NCI-H2196 treated with DMSO at 0.1 percent for 48 hours (cell line): ENCODE measurements around the gene CATSPERE.
A peak's percentile ranks its signal among the peaks of the same experiment; 100 is the strongest.

Experiments
- DNase-seq: peaks from one replicate; lab custom pipeline; 2025; ENCODE audit not compliant: unreplicated experiment; lab: John Stamatoyannopoulos, UW

The CATSPERE gene

DNA sequence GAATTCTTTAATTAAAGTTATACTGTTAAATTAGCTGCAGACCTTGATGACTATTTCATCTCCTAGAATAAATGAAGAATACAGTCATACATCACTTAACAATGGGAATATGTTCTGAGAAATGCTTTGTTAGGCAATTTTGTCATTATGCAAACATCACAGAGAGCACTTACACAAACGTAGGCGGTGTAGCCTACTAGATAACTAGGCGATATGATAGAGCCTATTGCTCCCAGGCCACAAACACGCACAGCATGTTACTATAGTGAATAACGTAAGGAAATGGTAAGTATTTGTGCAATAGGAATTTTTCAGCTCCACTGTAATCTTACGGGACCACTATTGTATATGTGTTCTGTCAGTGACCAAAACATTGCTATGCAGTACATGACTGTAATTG is 154.2 kb downstream of the CATSPERE start:
- DNase-seq: no peak

DNA sequence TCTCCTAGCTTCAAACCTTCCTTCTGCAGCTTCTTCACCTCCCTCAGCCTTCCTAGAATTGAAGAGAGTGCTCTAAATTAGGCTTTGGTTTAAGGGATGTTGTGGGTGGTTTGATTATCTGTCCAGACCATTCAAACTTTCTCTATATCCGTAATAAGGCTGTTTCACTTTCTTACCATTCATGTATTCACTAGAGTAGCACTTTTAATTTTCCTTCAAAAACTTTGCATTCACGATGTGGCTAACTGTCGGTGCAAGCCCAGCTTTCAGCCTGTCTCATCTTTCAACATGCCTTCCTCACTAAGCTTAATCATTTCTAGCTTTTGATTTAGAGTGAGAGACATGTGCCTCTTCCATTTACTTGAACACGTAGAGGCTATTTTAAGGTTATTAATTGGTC is 165.6 kb downstream of the CATSPERE start:
- DNase-seq: no peak

DNA sequence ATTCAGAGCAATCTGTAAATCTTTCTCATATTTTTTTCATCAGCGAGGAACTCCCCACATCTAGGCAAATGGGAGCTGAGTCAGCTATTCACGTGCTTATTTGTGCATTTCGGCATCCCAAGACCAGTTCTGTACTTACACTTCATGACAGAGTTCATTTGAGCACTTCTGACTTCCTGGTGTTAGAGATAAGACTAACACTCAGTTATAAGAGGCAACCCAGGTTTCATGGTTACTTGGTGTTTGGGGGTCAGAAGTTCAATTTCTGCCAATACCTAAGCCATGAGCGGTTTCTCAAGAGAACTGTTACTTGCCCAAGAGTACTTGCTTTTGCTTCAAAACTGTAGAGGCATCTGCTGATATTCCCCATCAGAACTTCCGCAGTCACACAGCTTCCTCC is 167.7 kb downstream of the CATSPERE start:
- DNase-seq: no peak

DNA sequence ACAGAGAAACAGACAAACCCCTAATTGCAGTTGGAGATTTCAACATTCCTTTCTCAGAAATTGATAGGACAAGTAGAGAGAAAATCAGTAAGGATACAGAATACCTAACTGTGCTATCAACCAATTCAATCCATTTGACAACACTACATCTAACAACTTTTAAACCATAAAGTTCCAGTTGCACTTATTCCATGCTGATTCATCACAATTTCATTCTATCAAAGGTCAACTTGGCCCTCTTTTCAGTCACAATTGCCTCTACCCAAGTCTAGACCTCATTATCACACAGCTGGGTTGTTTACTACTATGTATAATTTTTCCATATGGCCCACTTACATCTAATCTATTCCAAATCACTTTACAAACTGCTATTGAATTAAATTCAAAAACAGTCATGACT is 172.1 kb downstream of the CATSPERE start:
- no peak for DNase-seq

DNA sequence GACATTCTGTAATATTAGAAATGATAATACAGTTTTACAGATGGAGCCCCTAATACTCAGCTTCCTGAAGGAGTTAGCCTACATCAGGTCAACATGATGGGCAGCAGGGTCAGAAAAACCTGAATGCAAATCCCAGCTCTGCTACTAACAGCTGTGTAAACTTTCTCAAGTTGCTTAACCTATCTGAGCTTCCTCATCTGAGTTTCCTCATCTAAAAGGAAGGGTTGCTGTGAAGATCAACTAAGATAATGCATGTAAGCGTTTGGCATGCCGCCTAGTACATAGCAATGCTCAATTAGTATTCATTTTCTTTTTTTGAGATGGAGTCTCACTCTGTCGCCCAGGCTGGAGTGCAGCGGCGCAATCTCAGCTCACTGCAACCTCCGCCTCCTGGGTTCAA is 173.5 kb downstream of the CATSPERE start:
- DNase-seq: no peak

DNA sequence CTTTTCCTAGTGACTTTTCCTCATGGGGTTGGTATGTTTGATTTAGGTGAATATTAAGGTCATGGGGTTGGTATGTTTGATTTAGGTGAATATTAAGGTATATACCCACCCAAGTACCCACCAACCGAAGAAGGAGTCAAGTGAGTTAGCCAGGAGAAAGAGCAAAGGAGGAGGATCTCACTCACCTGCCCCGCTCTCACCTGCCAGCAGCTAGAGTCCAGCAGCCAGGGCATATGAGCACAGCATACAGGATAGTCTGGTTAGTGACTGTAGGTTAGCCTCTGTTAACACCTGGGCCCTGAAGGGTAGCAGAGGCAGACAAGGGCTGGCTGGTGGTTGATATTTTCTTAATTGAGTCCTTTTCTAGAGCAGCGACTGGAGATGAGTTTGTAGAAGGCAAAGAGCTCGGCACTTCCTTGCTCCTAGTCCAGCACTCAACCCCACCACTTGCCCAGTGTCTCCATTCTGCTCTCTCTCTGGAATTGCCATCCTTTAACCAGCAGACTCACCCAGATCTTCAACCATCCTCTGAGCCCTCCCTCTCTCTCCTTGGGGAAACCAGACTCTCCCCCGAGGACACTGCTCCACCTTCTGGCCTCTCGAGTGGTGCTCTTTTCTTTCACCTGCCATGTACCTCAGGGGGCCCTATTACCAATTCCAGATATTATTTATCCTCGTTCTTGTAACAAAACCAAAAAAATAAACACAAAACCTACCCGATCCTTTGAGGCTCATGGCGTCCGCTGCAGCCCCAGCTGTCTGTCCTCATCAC is 175.6 kb downstream of the CATSPERE start:
- no peak for DNase-seq

DNA sequence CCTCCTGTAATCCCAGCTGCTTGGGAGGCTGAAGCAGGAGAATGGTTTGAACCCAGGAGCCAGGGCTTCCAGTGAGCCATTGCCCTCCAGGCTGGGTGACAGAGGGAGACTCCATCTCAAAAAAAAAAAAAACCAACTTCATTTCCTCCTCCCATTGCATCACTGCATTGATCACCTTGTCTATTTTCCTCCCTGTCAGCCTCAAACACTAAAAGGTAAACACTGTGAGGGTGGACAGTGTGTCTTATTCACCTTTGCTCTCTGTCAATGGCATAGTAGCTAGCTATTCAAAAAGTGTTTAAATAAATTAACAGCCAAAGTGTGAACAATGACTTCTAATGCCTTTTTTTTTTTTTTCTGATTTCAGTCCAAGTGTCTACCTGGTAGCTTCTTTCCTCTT is 178.5 kb downstream of the CATSPERE start:
- no peak for DNase-seq

DNA sequence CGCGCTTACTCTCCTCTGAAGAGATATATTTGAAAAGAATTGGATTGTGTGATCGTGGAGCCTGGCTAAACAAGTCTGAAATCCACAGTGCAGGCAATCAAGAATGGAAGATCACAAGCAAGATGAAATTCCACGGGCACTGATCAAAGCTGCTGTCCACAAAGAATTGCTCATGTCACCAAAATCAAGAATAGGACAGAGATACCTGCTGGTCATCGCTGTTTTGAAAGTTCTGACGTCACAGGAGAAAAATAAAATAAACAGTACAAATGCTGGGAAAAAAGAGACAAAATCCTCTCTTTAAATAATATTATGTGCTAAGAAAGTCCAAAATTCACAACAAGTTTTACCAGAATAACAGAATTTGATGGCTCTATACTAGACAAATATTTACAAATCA is 179.8 kb downstream of the CATSPERE start:
- DNase-seq: no peak

DNA sequence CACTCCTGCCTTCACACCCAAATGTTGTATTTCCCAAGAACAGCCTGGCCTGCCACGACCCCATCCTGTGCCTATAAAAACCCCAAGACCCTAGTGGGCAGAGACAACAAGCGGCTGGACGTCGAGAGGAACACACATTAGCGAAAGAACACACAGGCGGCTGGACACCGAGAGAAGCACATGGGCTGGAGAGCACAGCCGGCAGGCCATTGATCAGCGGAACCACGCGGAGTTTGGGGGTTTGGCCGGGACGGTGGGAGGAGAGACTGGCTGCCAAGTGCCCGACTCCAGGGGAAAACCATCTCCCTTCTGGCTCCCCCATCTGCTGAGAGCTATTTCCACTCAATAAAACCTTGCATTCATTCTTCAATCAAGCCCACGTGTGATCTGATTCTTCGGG is 181.5 kb downstream of the CATSPERE start:
- DNase-seq: no peak

DNA sequence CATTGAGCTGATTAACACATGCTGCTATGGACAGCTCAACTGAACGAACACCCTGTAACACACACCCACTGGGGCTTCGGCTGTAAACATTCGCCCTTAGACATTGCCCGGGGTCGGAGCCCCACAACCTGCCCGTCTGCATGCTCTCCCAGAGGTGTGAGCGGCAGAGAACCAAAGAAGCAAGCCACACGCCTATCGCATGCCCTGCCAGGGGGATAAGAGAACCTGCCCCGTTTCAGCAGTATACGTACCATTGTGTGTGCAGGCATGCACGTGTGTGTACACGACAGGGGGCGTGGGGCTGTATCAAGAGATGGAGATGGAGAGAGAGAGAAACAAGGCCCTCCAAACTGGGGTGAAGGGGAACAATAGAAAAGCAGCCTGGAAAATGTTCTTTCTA is 181.9 kb downstream of the CATSPERE start:
- no peak for DNase-seq

DNA sequence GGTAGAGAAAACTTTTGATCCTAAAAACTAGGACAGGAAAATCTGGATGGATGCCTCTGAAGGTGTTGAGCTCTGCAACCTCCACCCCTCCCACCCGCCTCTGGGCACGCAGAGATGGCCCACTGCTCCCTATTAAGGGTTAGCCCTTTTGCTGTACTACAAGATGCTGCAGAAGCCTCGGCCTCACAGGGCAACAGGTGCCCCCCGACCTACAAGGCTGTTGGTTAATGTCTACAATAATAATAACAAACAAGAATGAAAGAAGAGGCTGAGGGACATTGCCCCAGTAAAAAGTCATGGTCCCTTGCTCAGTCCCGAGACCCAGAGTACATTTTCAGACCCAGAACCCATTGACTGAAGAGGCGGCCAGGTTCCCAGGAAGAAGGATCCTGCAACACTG is 184.3 kb downstream of the CATSPERE start:
- no peak for DNase-seq

DNA sequence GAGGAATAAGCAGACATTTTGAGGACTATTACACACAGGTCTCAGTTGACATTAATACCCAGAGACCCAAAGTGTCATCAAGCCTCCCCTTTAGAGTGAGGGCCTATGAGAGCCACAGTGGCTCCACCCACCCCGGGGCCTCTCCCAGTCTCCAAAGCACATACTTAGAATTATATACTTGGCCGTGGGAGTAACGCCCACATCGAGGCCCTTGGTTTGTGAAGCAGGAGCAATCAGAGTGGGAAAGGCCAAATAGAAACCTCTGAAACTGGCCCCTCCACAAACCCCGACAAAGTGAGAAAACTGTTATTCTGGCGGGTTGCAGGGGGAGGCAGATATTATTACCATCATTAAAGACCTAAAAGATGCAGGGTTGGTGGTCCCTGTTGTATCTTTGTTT is 184.8 kb downstream of the CATSPERE start:
- DNase-seq: no peak

DNA sequence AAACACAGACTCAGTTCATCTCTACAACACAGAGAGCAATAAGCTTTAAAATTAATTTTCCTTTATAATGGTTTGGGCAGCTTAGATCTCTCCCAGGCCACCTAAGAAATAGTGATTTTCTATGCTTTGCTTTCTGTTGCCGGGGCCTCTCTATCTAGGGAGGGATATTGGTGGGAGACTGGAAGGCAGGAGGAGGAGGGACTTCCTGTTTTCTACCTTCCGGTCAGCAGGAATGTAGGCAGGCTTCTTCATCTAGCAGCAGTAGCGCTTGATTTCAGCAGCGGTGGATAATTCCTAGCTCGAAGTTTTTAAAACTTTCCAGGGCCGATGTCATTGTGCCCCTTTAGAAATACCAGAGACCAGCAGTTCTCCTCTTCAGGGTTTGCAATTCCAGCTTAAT is 186.7 kb downstream of the CATSPERE start:
- no peak for DNase-seq

DNA sequence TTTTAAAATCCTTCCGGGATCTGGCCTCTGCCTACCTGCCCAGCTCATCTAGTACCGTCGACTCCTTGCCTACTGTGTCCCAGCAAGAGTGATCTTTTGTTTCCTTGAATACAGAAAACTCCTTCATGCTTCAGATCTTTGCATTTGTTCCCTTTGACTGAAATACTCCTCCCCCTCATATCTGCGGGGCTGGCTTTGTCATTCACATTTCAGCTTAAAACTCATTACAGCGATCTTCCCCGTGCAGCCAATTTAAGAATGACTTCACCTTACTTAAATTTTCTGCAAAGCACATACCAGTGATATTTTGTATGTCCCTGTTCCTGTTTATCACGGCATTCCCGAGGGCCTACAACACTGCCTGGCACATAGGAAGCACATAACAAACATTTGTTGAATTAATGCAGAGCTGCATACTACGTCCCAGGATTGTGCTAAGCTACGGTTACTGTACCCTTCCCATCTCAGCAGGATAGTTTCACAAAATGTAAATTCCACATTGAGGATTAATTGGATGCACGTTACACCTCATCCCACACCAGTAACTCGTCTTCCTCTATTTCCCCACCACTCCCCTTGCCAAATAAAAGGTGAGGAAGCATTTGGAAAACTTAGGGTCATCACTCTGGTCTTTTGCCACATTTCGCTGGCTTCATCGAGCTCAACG is 191.0 kb downstream of the CATSPERE start:
- DNase-seq: no peak

DNA sequence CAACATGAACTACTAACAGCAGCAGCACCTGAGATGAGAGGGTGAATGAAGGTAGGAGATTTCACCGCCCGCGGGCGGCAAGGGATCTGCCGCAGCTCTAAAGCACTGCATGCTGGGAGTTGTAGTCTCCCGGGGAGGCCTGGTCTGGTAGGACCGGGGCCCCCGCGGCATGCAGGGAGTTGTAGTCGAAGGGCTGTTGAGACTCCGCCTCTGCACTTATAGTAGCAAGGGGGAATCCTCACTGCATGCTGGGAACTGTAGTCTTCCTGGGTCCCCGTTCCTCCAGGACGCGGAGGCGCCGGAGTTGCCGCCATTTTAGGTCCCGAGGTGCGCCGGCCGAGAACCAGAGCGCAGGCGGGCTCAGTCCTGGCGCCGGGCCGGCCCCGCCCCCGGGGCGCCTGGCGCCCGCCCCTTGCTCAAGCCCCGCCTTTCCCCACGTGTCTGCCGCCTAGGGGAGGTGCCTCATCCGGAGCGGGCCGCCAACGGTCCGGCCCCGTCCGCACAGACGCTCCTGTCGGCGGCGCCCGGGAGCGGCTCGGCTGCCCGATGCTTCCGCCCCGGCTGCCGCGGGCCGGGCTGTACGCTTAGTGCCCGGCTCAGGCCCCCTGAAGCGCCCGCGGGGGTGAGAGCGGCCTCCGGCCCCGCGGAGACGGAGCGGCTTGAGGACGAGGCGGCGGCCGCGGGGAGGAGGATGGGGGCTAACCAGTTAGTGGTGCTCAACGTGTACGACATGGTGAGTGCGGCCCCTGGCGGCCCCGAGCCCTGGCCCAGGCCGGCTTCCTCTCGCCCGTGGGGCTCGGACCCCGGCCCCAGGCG is 191.8 kb downstream of the CATSPERE start, which contains the start of gene DESI2:
Gene DESI2 (plus strand): TSS at position 504 of the 816 bp plus-strand sequence. CDS start 188 bp downstream, at position 692.
- DNase-seq: peak; percentile 95

DNA sequence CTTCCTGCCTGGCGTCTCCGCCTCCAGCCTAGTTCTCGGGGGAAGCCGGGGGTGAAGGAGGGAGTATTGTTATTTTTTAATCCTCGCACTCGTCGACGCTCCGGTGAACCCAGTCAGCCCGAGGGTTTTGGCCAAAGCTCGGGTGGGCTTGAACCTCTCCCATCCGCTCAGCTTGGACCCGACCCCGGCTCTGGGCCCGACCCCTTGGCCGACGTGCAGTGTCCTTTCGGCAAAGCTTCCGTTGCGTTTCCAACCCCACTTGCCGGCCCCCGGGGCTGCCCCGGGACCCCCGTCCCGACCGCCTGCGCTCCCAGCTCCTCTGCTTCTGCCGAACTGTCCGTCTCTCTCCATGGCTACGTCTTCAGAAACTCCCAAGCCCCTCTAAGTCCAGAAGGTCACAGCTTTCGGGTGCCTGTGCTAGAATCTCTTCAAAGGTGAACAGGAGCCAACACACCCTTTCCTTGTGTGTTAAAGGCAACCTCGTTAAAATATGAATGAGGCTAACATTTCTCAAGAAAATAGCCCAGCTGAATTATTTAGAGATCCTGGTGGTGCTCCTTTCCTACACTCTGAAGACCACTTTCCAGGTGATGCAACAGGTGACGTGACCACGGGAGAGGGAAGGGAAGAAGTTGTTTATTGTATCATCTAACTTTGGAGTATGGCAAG is 192.5 kb downstream of the CATSPERE start:
- DNase-seq: no peak

DNA sequence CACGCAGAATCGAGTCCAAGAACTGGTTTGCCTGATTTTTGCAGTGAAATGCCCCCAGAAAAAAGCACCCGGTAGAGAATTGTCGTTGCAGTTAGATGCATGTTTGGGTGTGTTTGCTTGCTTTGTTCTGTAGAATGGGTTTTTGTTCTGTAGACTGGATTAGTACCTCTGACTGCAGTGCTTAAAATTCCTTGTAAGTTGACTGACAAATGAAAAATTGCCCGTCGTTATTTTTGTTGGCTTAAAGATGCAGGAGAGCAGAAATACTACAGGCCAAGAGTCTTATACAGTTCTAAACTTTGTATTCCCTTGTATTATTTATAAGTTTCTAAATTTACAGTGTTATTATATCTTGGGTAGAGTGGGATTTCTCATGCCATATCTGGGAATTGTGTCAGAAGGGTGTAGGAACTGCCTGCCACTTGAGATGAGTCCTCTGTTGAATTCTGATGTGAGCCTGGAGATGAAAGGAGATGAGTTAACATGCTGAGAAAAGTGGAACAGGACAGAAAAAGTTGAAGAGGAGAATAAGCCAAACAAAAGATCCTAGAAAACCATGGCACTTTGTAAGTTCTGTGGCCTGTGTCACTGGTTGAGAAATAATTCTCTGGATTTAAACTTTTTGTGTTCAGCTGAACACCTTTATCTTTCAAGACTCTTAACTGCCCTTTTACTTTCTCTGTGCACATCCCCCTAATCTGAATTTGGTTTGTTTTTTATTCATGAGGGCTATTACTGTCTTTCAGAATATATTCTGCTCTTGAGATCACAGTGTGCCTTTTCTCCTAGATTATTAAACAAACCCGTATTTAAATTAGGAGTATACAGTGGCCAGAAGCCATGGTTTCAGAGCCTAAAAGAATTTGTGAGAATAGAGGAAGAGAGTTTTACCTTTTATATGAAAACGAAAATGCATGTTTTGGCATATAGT is 193.3 kb downstream of the CATSPERE start:
- no peak for DNase-seq

DNA sequence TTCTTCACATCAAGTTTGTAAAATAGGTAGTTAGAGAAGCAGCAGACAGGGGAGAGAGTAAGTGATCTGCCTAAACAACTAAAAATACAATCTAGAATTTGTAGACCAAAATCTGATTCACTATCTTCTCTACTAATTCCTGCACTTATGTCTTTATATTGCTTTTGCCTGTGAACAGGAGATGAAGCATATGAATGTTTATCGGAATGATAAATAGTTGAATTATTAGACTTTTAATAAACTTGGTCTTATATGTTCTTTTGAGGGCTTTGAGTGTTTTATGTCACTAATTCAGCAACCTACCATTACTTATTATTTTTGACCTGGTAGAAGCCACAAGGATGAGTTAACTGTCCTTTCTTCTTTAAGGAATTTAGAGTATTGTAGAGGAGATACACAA is 194.1 kb downstream of the CATSPERE start:
- no peak for DNase-seq

DNA sequence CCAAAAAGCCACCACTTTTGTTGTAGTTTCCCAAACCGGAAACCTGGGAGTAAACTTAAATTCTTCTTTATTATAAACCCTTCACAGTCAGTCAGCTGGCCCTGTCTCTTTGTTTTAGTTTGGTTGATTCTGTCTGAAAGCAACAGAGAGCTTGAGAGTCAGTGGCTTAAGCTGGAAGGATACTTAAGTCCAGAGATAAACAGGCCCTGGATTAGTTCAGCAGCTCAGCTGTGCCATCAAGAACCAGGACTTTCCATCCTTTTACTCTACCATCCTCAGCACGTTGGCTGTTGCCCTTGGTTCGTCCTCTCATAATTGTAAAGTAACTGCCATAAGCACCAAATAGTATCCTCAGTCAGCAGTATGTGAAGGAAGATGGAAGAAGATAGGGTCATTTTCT is 196.3 kb downstream of the CATSPERE start:
- no peak for DNase-seq

DNA sequence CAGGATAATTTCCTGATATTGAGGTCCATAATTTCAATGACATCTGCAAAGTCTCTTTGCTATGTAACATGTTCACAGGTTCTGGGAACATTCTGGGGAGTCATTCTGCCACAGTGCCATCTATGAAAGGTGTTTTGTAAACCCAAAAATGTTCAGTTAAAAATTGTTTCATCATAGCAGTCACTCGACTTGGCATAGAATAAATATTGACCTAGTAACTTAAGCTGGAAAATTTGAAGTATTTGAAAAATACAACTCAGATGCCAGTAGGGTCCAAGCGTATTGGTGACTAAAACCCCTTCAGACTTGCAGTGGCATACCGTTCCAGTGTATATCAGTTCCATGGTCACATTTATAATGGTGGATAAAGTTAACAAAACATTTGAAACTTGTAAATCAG is 198.6 kb downstream of the CATSPERE start:
- DNase-seq: no peak
